SK-N-SH treated with all-trans-retinoic acid at 6 μM for 48 hours (cell line): Measurements from ENCODE around the gene RAC2.

Source experiments
- ATAC-seq: fragments of 200-7000 bp; cut with Tn5 transposase; 3 replicates; pipeline ENCODE4 v1.9.1; 2020; ENCODE audit warnings: mild to moderate bottlenecking, moderate library complexity
- ARNTL ChIP-seq: fragments of 450-650 bp; formaldehyde crosslinking; IDR thresholded peaks from 2 replicates; pipeline ENCODE4 v1.5.0; 2020; ENCODE audit warnings: low read depth, mild to moderate bottlenecking, moderate library complexity, borderline replicate concordance
- ESRRG ChIP-seq: fragments of 250-450 bp; sonication (Bioruptor Pico); IDR thresholded peaks from 2 replicates; pipeline ENCODE4 v1.6.1; 2021; ENCODE audit warnings: mild to moderate bottlenecking
- GLIS3 ChIP-seq: fragments of 250-450 bp; sonication (Bioruptor Pico); IDR thresholded peaks from 2 replicates; pipeline ENCODE4 v1.5.0; 2020; ENCODE audit warnings: mild to moderate bottlenecking, moderate library complexity
- ISL1 ChIP-seq: fragments of 250-450 bp; sonication (Bioruptor Pico); IDR thresholded peaks from 2 replicates; pipeline ENCODE4 v2.1.2; 2022; ENCODE audit warnings: mild to moderate bottlenecking, moderate library complexity
- OSR1 ChIP-seq: fragments of 250-450 bp; sonication (Bioruptor Pico); IDR thresholded peaks from 2 replicates; pipeline ENCODE4 v1.8.0; 2022; ENCODE audit warnings: moderate library complexity, mild to moderate bottlenecking, inconsistent platforms
- PPARA ChIP-seq: fragments of 250-450 bp; sonication (Bioruptor Pico); IDR thresholded peaks from 2 replicates; pipeline ENCODE4 v1.5.0; 2020; ENCODE audit warnings: mild to moderate bottlenecking, borderline replicate concordance
- SNAI2 ChIP-seq: fragments of 250-450 bp; sonication (Bioruptor Pico); IDR thresholded peaks from 2 replicates; pipeline ENCODE4 v1.5.0; 2020; ENCODE audit warnings: mild to moderate bottlenecking, moderate library complexity
- TCF4 ChIP-seq: fragments of 250-450 bp; sonication (Bioruptor Pico); IDR thresholded peaks from 2 replicates; pipeline ENCODE4 v1.8.0; 2021; ENCODE audit warnings: mild to moderate bottlenecking, moderate library complexity, borderline replicate concordance
- TOX ChIP-seq: fragments of 250-450 bp; sonication (Bioruptor Pico); IDR thresholded peaks from 2 replicates; pipeline ENCODE4 v1.8.0; 2021; ENCODE audit warnings: mild to moderate bottlenecking, moderate library complexity, borderline replicate concordance
- ZC3H10 ChIP-seq: fragments of 250-450 bp; sonication (Bioruptor Pico); IDR thresholded peaks from 2 replicates; pipeline ENCODE4 v1.5.1; 2021; ENCODE audit warnings: mild to moderate bottlenecking, moderate library complexity
- ZFP3 ChIP-seq: fragments of 250-450 bp; sonication (Bioruptor Pico); IDR thresholded peaks from 2 replicates; pipeline ENCODE4 v1.5.0; 2020; ENCODE audit warnings: mild to moderate bottlenecking, moderate library complexity
- ZFP30 ChIP-seq: fragments of 450-650 bp; formaldehyde crosslinking; IDR thresholded peaks from 2 replicates; pipeline ENCODE4 v1.5.0; 2022; ENCODE audit warnings: mild to moderate bottlenecking, moderate library complexity
- ZNF565 ChIP-seq: fragments of 450-650 bp; formaldehyde crosslinking; conservative IDR thresholded peaks from 2 replicates; pipeline ENCODE4 v1.5.0; 2020; ENCODE audit warnings: low read depth, mild to moderate bottlenecking, moderate library complexity
- ZNF70 ChIP-seq: fragments of 450-650 bp; formaldehyde crosslinking; IDR thresholded peaks from 2 replicates; pipeline ENCODE4 v1.5.0; 2020; ENCODE audit warnings: mild to moderate bottlenecking, moderate library complexity
- TF ChIP-seq, protein P1 (sequence below): fragments of 250-450 bp; sonication (Bioruptor Pico); IDR thresholded peaks from 2 replicates; pipeline ENCODE4 v1.5.1; 2021; ENCODE audit warnings: mild to moderate bottlenecking, moderate library complexity
- TF ChIP-seq, protein P2 (sequence below): fragments of 250-450 bp; sonication (Bioruptor Pico); IDR thresholded peaks from 2 replicates; pipeline ENCODE4 v1.5.0; 2020; ENCODE audit warnings: mild to moderate bottlenecking, moderate library complexity
- TF ChIP-seq, protein P3 (sequence below): fragments of 250-450 bp; sonication (Bioruptor Pico); IDR thresholded peaks from 2 replicates; pipeline ENCODE4 v1.8.0; 2020; ENCODE audit warnings: mild to moderate bottlenecking, moderate library complexity, borderline replicate concordance

Gene RAC2

DNA sequence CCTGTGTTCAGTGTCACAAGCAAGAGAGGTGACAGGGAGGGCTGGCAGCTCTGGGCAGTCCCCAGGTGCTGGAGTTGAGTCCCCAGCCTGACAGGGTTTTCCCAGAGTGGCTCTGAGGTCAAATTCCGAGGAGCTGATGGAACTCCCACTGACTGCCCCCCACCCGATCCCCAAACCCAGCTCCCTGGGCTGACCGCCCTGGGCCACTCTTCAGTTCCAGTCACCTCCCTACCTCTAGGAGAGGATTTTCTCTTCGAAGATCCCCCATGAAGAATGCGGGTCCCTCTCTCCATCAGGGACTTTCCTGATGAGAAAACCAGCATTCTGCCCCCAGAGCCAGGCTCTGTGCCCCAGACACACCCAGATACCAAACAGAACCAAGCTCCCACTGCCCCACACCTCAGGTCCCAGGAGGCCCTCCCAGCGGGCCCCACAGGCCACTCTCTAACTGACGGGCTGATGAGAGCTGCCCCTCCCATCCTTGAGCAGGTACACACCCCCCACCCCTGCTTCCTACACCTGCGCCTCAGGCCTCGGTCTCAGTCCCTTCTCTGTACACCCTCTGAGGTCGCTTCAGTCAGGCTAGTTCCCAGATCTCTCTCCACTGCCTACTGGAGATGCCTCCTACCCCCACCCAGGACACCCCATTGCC, 12.1 kb upstream of the RAC2 start (continued):
- TF ChIP-seq, protein P1, sequence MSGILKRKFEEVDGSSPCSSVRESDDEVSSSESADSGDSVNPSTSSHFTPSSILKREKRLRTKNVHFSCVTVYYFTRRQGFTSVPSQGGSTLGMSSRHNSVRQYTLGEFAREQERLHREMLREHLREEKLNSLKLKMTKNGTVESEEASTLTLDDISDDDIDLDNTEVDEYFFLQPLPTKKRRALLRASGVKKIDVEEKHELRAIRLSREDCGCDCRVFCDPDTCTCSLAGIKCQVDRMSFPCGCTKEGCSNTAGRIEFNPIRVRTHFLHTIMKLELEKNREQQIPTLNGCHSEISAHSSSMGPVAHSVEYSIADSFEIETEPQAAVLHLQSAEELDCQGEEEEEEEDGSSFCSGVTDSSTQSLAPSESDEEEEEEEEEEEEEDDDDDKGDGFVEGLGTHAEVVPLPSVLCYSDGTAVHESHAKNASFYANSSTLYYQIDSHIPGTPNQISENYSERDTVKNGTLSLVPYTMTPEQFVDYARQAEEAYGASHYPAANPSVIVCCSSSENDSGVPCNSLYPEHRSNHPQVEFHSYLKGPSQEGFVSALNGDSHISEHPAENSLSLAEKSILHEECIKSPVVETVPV: no peak
- no peak for TF ChIP-seq ZC3H10 (CRISPR knock-in tag)
- TF ChIP-seq, protein P2, sequence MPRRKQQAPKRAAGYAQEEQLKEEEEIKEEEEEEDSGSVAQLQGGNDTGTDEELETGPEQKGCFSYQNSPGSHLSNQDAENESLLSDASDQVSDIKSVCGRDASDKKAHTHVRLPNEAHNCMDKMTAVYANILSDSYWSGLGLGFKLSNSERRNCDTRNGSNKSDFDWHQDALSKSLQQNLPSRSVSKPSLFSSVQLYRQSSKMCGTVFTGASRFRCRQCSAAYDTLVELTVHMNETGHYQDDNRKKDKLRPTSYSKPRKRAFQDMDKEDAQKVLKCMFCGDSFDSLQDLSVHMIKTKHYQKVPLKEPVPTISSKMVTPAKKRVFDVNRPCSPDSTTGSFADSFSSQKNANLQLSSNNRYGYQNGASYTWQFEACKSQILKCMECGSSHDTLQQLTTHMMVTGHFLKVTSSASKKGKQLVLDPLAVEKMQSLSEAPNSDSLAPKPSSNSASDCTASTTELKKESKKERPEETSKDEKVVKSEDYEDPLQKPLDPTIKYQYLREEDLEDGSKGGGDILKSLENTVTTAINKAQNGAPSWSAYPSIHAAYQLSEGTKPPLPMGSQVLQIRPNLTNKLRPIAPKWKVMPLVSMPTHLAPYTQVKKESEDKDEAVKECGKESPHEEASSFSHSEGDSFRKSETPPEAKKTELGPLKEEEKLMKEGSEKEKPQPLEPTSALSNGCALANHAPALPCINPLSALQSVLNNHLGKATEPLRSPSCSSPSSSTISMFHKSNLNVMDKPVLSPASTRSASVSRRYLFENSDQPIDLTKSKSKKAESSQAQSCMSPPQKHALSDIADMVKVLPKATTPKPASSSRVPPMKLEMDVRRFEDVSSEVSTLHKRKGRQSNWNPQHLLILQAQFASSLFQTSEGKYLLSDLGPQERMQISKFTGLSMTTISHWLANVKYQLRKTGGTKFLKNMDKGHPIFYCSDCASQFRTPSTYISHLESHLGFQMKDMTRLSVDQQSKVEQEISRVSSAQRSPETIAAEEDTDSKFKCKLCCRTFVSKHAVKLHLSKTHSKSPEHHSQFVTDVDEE (CRISPR knock-in tag): no peak
- TF ChIP-seq ZNF565 (CRISPR knock-in tag): no peak
- TF ChIP-seq TCF4: no peak
- no peak for TF ChIP-seq ISL1
- TF ChIP-seq, all 23 proteins: peak for 0

DNA sequence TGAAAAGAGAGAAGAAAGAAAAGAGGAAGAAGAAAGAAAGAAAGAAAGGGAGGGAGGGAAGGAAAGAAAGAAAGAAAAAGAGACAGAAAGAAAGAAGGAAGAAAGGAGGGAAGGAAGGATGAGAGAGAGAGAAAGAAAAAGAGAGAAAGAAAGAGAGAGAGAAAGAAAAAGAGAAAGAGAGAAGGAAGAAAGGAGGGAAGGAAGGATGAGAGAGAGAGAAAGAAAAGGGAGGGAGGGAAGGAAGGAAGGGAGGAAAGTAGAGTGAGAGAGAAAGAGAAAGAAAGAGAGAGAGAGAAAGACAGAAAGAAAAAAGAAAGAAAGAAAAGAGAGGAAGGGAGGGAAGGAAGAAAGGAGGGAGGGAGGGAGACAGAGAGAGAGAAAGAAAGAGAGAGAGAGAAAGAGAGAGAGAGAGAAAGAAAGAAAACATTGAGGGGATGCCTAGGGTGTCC, 11.5 kb upstream of the RAC2 start:
- no peak for ATAC-seq
- TF ChIP-seq, protein P3, sequence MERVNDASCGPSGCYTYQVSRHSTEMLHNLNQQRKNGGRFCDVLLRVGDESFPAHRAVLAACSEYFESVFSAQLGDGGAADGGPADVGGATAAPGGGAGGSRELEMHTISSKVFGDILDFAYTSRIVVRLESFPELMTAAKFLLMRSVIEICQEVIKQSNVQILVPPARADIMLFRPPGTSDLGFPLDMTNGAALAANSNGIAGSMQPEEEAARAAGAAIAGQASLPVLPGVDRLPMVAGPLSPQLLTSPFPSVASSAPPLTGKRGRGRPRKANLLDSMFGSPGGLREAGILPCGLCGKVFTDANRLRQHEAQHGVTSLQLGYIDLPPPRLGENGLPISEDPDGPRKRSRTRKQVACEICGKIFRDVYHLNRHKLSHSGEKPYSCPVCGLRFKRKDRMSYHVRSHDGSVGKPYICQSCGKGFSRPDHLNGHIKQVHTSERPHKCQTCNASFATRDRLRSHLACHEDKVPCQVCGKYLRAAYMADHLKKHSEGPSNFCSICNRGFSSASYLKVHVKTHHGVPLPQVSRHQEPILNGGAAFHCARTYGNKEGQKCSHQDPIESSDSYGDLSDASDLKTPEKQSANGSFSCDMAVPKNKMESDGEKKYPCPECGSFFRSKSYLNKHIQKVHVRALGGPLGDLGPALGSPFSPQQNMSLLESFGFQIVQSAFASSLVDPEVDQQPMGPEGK (CRISPR knock-in tag): no peak
- TF ChIP-seq, protein P2 (CRISPR knock-in tag): no peak
- TF ChIP-seq TCF4 (no peak), ZNF565 (CRISPR knock-in tag) (no peak)

DNA sequence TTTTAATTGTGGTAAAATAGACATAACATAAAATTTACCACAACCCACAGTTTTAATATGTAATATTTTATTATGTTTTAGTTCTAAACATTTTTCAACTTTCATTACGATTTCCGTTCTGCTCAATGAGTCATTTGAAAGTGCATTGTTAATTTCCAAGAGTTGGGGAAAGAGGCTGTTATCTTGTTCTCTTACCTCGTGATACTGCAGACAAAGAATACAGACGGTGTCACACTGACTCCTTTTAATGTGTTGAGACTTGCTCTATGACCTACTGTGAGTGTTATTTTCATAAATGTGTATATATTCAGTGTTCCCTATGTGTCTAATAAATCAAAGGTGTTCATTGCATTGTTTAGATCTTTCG, 10.8 kb upstream of the RAC2 start:
- 0 out of 2 replicates have a peak, but pooled peaks have one; percentile 4 for TF ChIP-seq ISL1
- TF ChIP-seq TOX (CRISPR knock-in tag): no peak
- TF ChIP-seq, all 23 proteins: peak for 1
- ATAC-seq: no peak

DNA sequence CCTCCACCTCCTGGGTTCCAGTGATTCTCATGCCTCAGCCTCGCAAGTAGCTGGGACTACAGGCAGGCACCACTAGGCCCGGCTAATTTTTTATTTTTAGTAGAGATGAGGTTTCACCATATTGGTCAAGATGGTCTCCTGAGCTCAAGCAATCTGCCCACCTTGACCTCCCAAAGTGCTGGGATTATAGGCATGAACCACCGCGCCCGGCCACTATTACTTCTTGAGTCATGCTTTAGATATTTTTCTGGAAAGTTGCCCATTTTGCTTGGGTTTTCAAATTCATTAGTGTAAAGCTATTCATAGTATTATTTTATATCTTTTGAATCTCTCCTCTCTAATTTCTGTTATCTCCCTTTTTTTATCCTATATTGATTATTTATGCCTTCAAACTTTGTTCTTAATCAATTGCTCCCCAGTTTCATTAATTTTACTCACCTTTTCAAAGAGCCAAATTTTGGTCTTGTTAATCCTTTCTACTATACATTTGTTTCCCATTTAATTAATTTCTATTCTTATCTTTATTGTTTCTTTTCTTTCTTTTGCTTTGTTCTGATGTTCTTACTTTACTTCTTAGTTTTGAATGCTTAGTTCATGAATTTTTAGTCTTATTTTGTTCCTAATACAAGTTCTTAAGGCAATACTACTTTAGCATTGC, 10.3 kb upstream of the RAC2 start:
- TF ChIP-seq ZNF70 (CRISPR knock-in tag): no peak
- TF ChIP-seq ZFP3: no peak
- TF ChIP-seq OSR1 (CRISPR knock-in tag): no peak
- TF ChIP-seq ESRRG (CRISPR knock-in tag): no peak
- no peak for TF ChIP-seq ARNTL
- TF ChIP-seq ISL1: peak; percentile 6; the same call in 1 of the 2 replicates
- no peak for TF ChIP-seq GLIS3
- TF ChIP-seq TOX (CRISPR knock-in tag): no peak
- ATAC-seq: peak; percentile 75

DNA sequence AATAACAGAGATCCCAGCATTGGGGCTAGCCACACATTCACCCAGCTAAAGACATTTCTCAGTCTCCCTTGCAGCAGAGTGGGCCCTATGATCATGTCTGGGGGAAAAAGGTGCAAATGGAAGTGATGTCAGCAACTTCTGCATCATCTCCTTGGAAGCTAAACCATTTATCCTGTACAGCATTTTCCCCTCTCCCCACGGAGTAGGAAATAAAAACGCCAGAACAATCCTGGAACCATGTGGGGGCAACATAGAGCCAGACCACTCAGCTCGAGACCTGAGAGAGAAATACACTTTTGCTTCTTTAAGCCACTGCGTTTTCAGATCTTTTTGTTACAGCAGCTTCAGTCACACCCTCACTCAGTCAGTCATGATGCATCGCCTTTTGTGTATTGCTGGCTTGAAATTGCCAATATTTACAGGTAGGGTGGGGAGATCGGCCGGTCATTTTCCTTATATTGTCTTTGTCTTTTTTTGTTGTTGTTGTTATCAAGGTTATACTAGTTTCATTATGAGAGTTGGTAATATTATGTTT, 9.1 kb upstream of the RAC2 start:
- ATAC-seq: peak; percentile 66
- TF ChIP-seq ZFP30 (CRISPR knock-in tag) (no peak), SNAI2 (CRISPR knock-in tag) (no peak), ZNF565 (CRISPR knock-in tag) (no peak), TCF4 (no peak), PPARA (CRISPR knock-in tag) (no peak)
- TF ChIP-seq, protein P2 (CRISPR knock-in tag): no peak
- TF ChIP-seq, protein P1: no peak
